ENCODE measurements around the gene TBC1D22A. TPM values are rescaled to one million over a fixed set of nuclear protein-coding genes. Genes with fewer than 3 reads are reported as not detected.

The TBC1D22A gene
- total RNA-seq, 2 donors from 2014 or later = 21.5 to 23.1 TPM

DNA sequence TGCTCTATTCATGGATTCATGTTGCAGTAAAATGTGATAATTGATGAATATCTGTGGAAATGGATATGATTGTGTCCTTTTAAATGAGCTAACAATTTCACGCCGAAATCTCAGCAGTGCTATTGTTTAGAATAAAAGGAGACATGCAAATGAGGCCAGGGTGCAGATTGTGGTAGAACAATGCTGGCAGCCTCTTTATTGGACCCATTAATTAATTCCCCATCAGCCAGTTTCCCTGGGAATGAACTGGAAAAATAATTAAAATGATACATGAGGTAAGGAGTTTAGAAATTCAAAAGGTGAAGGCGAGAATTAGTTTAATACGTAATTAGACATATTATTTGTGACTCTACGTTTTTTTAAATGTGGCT, 306.2 kb downstream of the TBC1D22A start:
- H3K27me3 ChIP-seq = no peaks in the 10 kb centered on the region
- intact Hi-C loops (cut with DNase I) = no loop called here
- no peaks in the 10 kb centered on the region for H3K9me3 ChIP-seq
- no peaks in the 10 kb centered on the region for H3K36me3 ChIP-seq (replicated peaks in 1 of 2; ENCODE audit: insufficient read depth in 1 of 2, low read depth in 2 of 2)
- DNase-seq (no peak), ATAC-seq (no peak)
- 89 to 96% methylated on average over 5 of the region's 5 CpGs for WGBS, 2 donors
- TF ChIP-seq, protein P1, sequence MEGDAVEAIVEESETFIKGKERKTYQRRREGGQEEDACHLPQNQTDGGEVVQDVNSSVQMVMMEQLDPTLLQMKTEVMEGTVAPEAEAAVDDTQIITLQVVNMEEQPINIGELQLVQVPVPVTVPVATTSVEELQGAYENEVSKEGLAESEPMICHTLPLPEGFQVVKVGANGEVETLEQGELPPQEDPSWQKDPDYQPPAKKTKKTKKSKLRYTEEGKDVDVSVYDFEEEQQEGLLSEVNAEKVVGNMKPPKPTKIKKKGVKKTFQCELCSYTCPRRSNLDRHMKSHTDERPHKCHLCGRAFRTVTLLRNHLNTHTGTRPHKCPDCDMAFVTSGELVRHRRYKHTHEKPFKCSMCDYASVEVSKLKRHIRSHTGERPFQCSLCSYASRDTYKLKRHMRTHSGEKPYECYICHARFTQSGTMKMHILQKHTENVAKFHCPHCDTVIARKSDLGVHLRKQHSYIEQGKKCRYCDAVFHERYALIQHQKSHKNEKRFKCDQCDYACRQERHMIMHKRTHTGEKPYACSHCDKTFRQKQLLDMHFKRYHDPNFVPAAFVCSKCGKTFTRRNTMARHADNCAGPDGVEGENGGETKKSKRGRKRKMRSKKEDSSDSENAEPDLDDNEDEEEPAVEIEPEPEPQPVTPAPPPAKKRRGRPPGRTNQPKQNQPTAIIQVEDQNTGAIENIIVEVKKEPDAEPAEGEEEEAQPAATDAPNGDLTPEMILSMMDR (IDR thresholded peaks at IDR 0.05) = no peak
- TF ChIP-seq POLR2A (IDR thresholded peaks at IDR 0.05) = no peak
- peaks cover 11% of the 10 kb centered on the region for H3K4me1 ChIP-seq
- no peak overlapping the region for H3K27ac ChIP-seq
- no peak overlapping the region for H3K4me3 ChIP-seq

DNA sequence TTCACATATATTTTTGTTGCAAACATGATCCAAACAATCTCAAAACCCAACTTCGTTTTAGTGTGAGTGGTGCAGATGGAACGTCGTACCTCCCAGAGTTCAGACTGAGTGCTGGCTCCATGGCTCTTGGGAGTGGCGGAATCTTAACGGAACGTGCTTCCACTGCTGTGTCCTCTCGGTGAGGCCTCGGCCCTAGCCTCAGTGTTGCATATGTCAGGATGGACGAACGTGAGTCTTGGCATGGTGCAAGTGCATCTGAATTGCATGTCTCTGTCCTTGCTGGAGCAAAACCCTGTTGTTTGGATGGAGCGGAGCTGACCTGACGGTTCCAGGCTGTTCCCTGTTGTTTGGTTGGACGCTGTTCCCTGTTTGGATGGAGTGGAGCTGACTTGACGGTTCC, 306.8 kb downstream of the TBC1D22A start:
- no peaks in the 10 kb centered on the region for H3K9me3 ChIP-seq
- ATAC-seq (no peak), DNase-seq (peak in 1 of 4 donors; percentile 1)
- intact Hi-C loops (cut with DNase I) = no loop called here
- TF ChIP-seq POLR2A (IDR thresholded peaks at IDR 0.05) = no peak
- 94 to 96% methylated on average over 9 to 14 of the region's 14 CpGs for WGBS, 2 donors
- no peak overlapping the region for H3K27ac ChIP-seq
- H3K4me1 ChIP-seq = peaks cover 11% of the 10 kb centered on the region
- H3K27me3 ChIP-seq = no peaks in the 10 kb centered on the region
- no peaks in the 10 kb centered on the region for H3K36me3 ChIP-seq (replicated peaks in 1 of 2; ENCODE audit: insufficient read depth in 1 of 2, low read depth in 2 of 2)
- H3K4me3 ChIP-seq = no peak overlapping the region

DNA sequence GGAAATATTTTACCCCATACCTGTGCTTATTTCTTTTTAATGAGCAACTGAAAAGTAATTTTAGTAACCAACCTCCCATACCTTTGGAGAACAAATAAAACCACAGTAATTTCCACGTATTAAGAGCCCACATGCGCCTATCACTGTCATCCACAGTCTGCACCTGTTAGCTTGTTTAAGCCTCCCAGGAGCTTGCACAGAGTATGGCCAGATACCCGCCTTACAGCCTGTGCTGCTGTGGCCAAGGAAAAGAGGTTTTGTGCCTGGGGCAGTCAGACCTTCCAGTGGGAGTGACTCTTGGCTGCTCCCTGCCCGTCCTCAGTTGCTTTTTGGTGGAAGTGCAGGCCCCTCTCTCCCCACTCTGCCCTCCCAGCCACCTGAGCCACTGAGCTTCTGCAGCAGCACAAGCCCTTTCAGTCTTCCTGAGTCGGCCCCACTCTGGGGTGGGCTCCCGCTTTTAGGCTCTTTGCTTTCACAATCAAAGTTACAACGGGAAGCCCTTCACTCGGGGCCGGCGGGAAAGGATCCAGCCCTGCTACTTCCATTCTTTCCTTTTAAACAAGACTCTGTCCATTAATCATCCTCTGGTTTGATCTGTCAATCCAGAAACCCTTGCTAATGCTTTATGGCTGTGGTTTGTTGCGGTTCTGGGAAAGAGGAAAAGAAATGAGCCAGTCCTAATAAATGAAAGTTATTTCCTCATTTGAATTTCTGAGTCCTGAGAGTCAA, 308.8 kb downstream of the TBC1D22A start:
- peak in 1 of 4 donors; percentile 34 for DNase-seq
- intact Hi-C loops (cut with DNase I) = no loop called here
- ATAC-seq = no peak

DNA sequence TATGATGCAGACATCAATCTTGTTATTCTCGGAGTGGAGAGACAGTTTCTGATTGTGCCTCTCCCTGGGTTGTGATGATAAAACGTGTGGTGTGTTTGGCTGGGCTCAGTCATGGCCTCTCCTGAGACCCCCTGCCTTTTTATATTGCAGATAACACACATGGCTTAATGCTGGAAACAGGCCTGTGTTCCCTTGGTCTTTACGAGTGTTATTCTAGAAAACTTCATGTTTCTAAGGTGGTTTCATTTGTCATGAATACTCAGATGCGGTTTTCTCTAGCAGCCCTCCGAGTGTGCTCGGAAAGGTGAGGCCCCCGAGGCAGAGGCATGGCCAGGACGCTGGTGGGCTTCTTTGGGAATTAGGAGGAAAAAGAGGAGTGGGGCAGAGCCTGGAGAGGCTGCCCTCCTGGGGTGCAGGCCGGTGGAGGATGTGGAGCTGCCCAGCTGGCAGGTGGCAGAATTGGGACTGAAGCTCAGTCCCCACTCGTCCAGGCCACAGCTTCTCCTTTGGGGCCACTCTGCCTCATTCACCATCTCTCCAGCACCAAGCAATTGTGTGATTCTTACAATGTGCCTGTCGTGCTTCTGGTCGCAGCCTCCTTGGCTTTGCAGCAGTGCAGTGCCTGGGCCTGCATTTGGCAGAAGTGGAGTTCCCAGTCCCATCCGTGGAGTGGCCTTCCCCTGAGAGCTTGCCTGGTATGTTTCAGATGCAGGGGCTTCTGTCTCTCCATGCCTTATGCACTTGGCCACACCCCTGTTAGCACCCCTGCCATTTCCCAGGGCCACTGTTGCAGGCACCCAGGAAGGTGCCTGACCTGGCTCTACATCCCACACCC, 309.6 kb downstream of the TBC1D22A start:
- ATAC-seq = no peak
- 77 to 78% methylated on average over 13 of the region's 13 CpGs for WGBS, 2 donors

More for the DNA sequence above, 308.8 kb downstream of the TBC1D22A start:
- Histone ChIP-seq H3K4me1 (peaks cover 11% of the 10 kb centered on the region), H3K27ac (peak overlapping the region in 1 of 4 donors; percentile 50), H3K9me3 (no peaks in the 10 kb centered on the region), H3K36me3 (replicated peaks in 1 of 2; ENCODE audit: insufficient read depth in 1 of 2, low read depth in 2 of 2) (no peaks in the 10 kb centered on the region), H3K27me3 (no peaks in the 10 kb centered on the region), H3K4me3 (no peak overlapping the region)
- TF ChIP-seq POLR2A (IDR thresholded peaks at IDR 0.05) = no peak
- TF ChIP-seq, protein P1 (IDR thresholded peaks at IDR 0.05) = no peak
- WGBS, 2 donors = 42 to 44% methylated on average over 11 of the region's 11 CpGs

DNA sequence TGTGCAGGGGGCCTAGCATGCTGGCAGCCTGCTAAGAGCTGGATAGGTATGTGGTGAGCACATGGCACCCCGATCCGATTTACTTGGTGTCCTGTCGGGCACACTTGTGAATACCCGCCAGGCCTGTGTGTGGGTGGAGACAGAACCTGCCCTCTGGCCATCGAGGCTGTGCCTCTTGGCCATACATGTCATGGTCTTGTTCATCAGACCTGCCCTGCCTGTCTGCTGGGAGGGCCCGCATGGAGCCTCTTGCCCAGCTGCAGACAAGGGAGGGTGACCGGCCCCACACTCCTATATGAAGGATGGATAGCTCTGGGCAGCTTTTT, 310.2 kb downstream of the TBC1D22A start:
- H3K9me3 ChIP-seq = no peaks in the 10 kb centered on the region
- intact Hi-C loops (cut with DNase I) = no loop called here
- TF ChIP-seq POLR2A (IDR thresholded peaks at IDR 0.05) = no peak
- TF ChIP-seq, protein P1 (IDR thresholded peaks at IDR 0.05) = no peak

More for the DNA sequence above, 309.6 kb downstream of the TBC1D22A start:
- TF ChIP-seq, protein P1 (IDR thresholded peaks at IDR 0.05) = no peak
- TF ChIP-seq POLR2A (IDR thresholded peaks at IDR 0.05) = no peak
- H3K4me3 ChIP-seq = no peak overlapping the region
- DNase-seq = no peak
- no peaks in the 10 kb centered on the region for H3K27me3 ChIP-seq
- no peaks in the 10 kb centered on the region for H3K36me3 ChIP-seq (replicated peaks in 1 of 2; ENCODE audit: insufficient read depth in 1 of 2, low read depth in 2 of 2)
- intact Hi-C loops (cut with DNase I) = no loop called here
- peaks cover 11% of the 10 kb centered on the region for H3K4me1 ChIP-seq
- no peaks in the 10 kb centered on the region for H3K9me3 ChIP-seq
- peak overlapping the region in 1 of 4 donors; percentile 50 for H3K27ac ChIP-seq

More for the DNA sequence above, 310.2 kb downstream of the TBC1D22A start:
- DNase-seq (no peak), ATAC-seq (no peak)
- WGBS, 2 donors = 98 to 100% methylated on average over 2 to 7 of the region's 7 CpGs
- H3K27me3 ChIP-seq = no peaks in the 10 kb centered on the region
- no peak overlapping the region for H3K4me3 ChIP-seq
- no peaks in the 10 kb centered on the region for H3K36me3 ChIP-seq (replicated peaks in 1 of 2; ENCODE audit: insufficient read depth in 1 of 2, low read depth in 2 of 2)
- no peak overlapping the region for H3K27ac ChIP-seq
- peaks cover 11% of the 10 kb centered on the region for H3K4me1 ChIP-seq
